Activated CD4-positive, alpha-beta T cell treated with anti-CD3 and anti-CD28 coated beads, Interleukin-2, amount 50 U/mL, for 1 hour (primary cell): ENCODE data around the gene IL13.
"Not testable (repeated sequence)": the region's sequence is repeated elsewhere in the genome, so short reads cannot be mapped to it uniquely, and the experiment has no call there.

Experiments
- DNase-seq: peaks from one replicate; pipeline ENCODE4 v3.0.0-alpha.2; 2020

Gene IL13

DNA sequence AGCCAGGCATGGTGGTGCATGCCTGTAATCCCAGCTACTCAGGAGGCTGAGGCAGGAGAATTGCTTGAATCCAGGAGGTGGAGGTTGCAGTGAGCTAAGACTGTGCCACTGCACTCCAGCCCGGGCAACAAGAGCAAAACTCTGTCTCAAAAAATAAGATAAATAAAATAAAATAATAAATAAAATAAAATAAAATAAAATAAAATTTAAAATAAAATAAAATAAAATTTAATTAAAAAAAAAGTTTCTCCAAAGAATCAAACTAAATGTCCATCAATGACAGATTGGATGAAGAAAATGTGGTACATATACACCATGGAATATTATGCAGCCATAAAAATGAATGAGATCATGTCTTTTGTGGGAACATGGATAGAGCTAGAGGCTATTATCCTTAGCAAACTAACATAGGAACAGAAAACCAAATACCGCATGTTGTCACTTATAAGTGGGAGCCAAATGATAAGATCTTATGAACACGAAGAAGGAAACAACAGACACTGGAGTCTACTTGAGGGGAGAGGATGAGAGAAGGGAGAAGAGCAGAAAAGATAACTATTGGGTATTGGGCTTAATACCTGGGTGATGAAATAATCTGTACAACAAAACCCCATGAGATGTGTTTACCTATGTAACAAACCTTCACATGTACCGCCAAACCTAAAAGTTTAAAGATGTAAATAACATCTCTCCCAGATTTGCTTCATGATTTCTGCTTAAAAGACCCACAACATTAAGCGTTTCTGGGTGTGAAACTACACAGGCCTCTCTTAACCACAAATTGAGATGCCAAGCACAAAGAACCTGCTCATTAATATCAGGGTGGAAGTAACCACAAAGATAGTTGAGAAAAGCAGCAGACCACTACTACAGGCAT lies 34.0 kb downstream of the IL13 start:
- DNase-seq = not testable (repeated sequence)

DNA sequence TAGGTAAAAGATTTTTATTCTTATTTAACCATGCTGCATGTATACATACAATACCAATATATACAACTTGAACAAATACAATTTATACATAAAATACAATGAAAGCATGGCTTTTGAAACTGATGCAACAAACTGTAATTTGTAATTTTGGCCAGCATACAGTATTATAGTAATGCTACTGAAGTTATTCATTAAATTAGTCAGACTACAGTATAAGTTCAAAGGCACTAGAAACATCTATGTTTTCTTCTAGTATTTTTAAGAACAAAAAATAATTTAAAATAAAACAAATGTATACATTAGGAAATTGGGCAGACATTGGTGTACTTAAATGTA lies 34.6 kb downstream of the IL13 start:
- no peak for DNase-seq

DNA sequence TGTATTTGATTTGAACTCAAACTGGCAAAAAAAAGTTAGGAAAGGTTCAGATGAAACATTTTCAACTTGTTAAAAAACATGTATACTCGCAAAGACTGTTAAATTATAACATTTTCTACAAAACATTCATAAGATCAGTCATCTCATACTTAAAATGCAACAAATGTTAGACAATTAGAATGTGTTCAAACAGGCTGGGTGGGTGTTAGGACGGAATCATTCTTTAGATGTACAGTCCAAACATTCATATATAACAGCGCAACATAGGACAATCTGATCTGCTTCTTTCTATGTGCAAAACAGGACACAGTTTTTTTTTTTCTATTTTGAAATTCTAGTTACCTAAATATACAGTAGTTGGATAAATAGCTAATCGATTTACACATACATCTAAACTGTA lies 38.0 kb downstream of the IL13 start:
- DNase-seq = no peak

DNA sequence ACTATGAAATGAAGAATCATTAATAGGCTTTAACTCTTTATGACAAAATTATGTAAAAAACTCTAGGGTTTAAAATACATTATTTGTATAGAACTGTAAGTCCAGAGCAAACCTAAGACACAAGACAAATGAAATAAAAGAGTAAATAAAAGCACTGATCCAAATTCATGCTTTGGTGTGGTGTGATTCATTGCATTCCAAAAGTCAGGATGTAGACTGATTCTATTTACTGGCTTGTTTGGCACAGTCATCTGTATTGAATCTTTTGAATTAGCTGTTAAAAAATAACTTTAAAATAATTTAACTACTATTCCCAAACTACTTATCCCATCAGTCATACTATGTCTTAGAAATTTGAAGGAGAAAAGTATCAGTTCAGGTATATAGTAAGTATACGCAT lies 46.9 kb downstream of the IL13 start:
- DNase-seq = no peak

DNA sequence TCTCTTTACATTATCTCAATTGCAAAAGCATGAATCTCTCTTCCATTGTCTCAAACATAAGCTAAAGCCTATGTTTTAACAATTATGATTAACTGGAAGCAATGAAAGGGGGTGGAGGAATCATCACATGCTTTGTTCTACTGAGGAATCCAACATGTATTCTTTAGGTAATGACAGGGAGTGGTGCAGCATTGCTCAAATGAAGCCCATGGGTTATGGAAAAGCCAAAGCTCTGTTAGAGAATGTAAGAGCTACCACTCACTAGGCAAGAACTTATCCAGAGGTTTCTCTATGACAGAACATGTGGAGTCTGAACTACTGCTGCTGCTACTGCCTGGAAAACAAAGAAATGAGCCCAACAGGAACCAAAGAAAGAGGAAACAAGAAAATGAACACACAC lies 50.7 kb downstream of the IL13 start:
- no peak for DNase-seq
